ENCODE data around the gene CYP27B1.
A peak's percentile ranks its signal among the peaks of the same experiment; 100 is the strongest.

CYP27B1 gene

GRCh38 chr12:57765003-57765697, 1.7 kb downstream of the CYP27B1 start:
- DNase-seq = peak; percentile 25

GRCh38 chr12:57764662-57765002, 2.2 kb downstream of the CYP27B1 start:
- no peak for DNase-seq

- DNase-seq = no peak
Measured at GRCh38 chr12:57763881-57764661, 2.8 kb downstream of the CYP27B1 start.

GRCh38 chr12:57762463-57762862, 4.4 kb downstream of the CYP27B1 start:
- DNase-seq = no peak

- no peak for DNase-seq
Measured at GRCh38 chr12:57761391-57761998, 5.4 kb downstream of the CYP27B1 start.

GRCh38 chr12:57760347-57760982, 6.4 kb downstream of the CYP27B1 start:
- DNase-seq = no peak

- DNase-seq = no peak
Measured at GRCh38 chr12:57759360-57759980, 7.4 kb downstream of the CYP27B1 start.

- no peak for DNase-seq
Measured at GRCh38 chr12:57758552-57759359, 8.1 kb downstream of the CYP27B1 start.

GRCh38 chr12:57757771-57758170, 9.1 kb downstream of the CYP27B1 start:
- no peak for DNase-seq

GRCh38 chr12:57756406-57757341, 10.2 kb downstream of the CYP27B1 start:
- no peak for DNase-seq

- no peak for DNase-seq
Measured at GRCh38 chr12:57755454-57756372, 11.2 kb downstream of the CYP27B1 start.

- no peak for DNase-seq
Measured at GRCh38 chr12:57755194-57755453, 11.8 kb downstream of the CYP27B1 start.

- no peak for DNase-seq
Measured at GRCh38 chr12:57754411-57755193, 12.3 kb downstream of the CYP27B1 start, which contains the start of gene MARCHF9. Gene MARCHF9 (plus strand): TSS chr12:57755103. CDS start chr12:57755529, 426 bp downstream.

- DNase-seq = no peak
Measured at GRCh38 chr12:57753756-57754337, 13.0 kb downstream of the CYP27B1 start.

- no peak for DNase-seq
Measured at GRCh38 chr12:57752668-57753000, 14.2 kb downstream of the CYP27B1 start.

- peak; percentile 100 for DNase-seq
Measured at GRCh38 chr12:57751788-57752667, 14.8 kb downstream of the CYP27B1 start, which contains the start of gene CDK4. Gene CDK4 (minus strand): TSS chr12:57752310. CDS start chr12:57751717, 593 bp downstream.

GRCh38 chr12:57751432-57751787, 15.5 kb downstream of the CYP27B1 start:
- DNase-seq = no peak

Measured in fibroblast of skin of right quadriceps (primary cell).